SK-N-SH (cell line): ENCODE results near the gene LARGE2. TPM values are rescaled to one million over a fixed set of nuclear protein-coding genes. Genes with fewer than 3 reads are reported as not detected.

Experiments
- CTCF ChIA-PET: fragments of 300-600, 350-600 bp; formaldehyde crosslinking; extraction: SDS; loops from one replicate; lab custom pipeline; 2021; lab: Yijun Ruan, JAX
- POLR2A ChIA-PET: fragments of 350-600 bp; sonication (Branson Sonifier 250); formaldehyde crosslinking; extraction: SDS; loops from one replicate; lab custom pipeline; 2020; ENCODE audit warnings: antibody characterized with exemption, inconsistent platforms; lab: Yijun Ruan, JAX
- DNase-seq: peaks from one replicate; pipeline ENCODE4 v3.0.0; 2012
- H2AFZ ChIP-seq: fragments of 200-600 bp; sonication (generic); 2 replicates; pipeline ENCODE4 v1.8.1; 2016; ENCODE audit warnings: antibody characterized with exemption, mild to moderate bottlenecking, low read depth
- H3F3A ChIP-seq: fragments of 200-600 bp; sonication (generic); replicated peaks from 2 replicates; pipeline ENCODE3; 2016; ENCODE audit warnings: antibody characterized with exemption, mild to moderate bottlenecking; ENCODE audit not compliant: insufficient read depth
- H3K27ac ChIP-seq, 2 experiments: fragments of 200-500 bp in 1 of 2; fragments of 200-600 bp in 1 of 2; sonication (Bioruptor generic) in 1 of 2; sonication (generic), shearing (Covaris generic) in 1 of 2; 2 replicates each; pipeline versions ENCODE4 v1.5.1 to v1.6.1; 2014 to 2016; ENCODE audit warnings: low read depth in 2 of 2, inconsistent platforms in 1 of 2, low read length in 1 of 2, mild to moderate bottlenecking in 1 of 2, mixed read lengths in 1 of 2
- H3K27me3 ChIP-seq: fragments of 200-600 bp; sonication (generic), shearing (Covaris generic); 2 replicates; pipeline ENCODE4 v1.6.1; 2016; ENCODE audit warnings: mixed run types; ENCODE audit not compliant: insufficient read depth
- H3K36me3 ChIP-seq, 2 experiments: fragments of 200-500 bp in 1 of 2; fragments of 200-600 bp in 1 of 2; sonication (Bioruptor generic) in 1 of 2; sonication (generic) in 1 of 2; replicated peaks in 1 of 2; 2 replicates each; pipeline versions ENCODE3 to v1.5.1; 2014 to 2016; ENCODE audit warnings: low read length in 1 of 2, mild to moderate bottlenecking in 1 of 2; ENCODE audit not compliant: insufficient read depth in 2 of 2, control insufficient read depth in 1 of 2
- H3K4me1 ChIP-seq, 2 experiments: fragments of 200-500 bp in 1 of 2; fragments of 200-600 bp in 1 of 2; sonication (Bioruptor generic) in 1 of 2; sonication (generic), shearing (Covaris generic) in 1 of 2; 2 replicates each; pipeline versions ENCODE4 v1.5.1 to v1.6.1; 2014 to 2016; ENCODE audit warnings: low read depth in 1 of 2, low read length in 1 of 2, mixed run types in 1 of 2; ENCODE audit not compliant: insufficient read depth in 2 of 2, control insufficient read depth in 1 of 2
- H3K4me2 ChIP-seq: fragments of 200-600 bp; sonication (generic), shearing (Covaris generic); 2 replicates; pipeline ENCODE4 v1.6.1; 2017; ENCODE audit warnings: mixed run types
- H3K4me3 ChIP-seq, 2 experiments: fragments of 200-500 bp in 1 of 2; fragments of 200-600 bp in 1 of 2; sonication (Bioruptor generic) in 1 of 2; sonication (generic), shearing (Covaris generic) in 1 of 2; 2 replicates each; pipeline versions ENCODE4 v1.5.1 to v1.8.1; 2014 to 2016; ENCODE audit warnings: low read depth in 2 of 2, inconsistent platforms in 1 of 2, low read length in 1 of 2, mild to moderate bottlenecking in 1 of 2, mixed read lengths in 1 of 2, moderate library complexity in 1 of 2
- H3K79me2 ChIP-seq: fragments of 200-600 bp; sonication (generic); 2 replicates; pipeline ENCODE4 v1.8.1; 2017; ENCODE audit warnings: mild to moderate bottlenecking; ENCODE audit not compliant: insufficient read depth
- H3K9ac ChIP-seq: fragments of 200-600 bp; sonication (generic); 2 replicates; pipeline ENCODE4 v1.6.1; 2017; ENCODE audit warnings: mixed run types
- H3K9me2 ChIP-seq: fragments of 200-600 bp; sonication (generic); 2 replicates; pipeline ENCODE4 v1.6.1; 2017; ENCODE audit warnings: mixed run types
- H3K9me3 ChIP-seq: fragments of 200-600 bp; sonication (generic); 2 replicates; pipeline ENCODE4 v1.6.1; 2017; ENCODE audit warnings: mixed run types, mild to moderate bottlenecking, moderate library complexity
- H4K20me1 ChIP-seq: fragments of 200-600 bp; sonication (generic); 2 replicates; pipeline ENCODE4 v1.6.1; 2017; ENCODE audit warnings: mild to moderate bottlenecking, mixed run types; ENCODE audit not compliant: insufficient read depth
- ELF1 ChIP-seq: IDR thresholded peaks from 2 replicates; pipeline ENCODE4 v1.4.0; 2012
- FOXM1 ChIP-seq: IDR thresholded peaks from 2 replicates; pipeline ENCODE4 v1.4.0; 2012; ENCODE audit warnings: low read depth, mild to moderate bottlenecking
- JUND ChIP-seq: IDR thresholded peaks from 2 replicates; pipeline ENCODE4 v1.4.0; 2012
- NRF1 ChIP-seq: IDR thresholded peaks from 2 replicates; pipeline ENCODE4 v1.6.1; 2012; ENCODE audit warnings: low read depth, mild to moderate bottlenecking, low read length
- POLR2AphosphoS5 ChIP-seq: IDR thresholded peaks from 2 replicates; pipeline ENCODE4 v1.6.1; 2012; ENCODE audit warnings: low read depth, low read length
- SMC3 ChIP-seq: IDR thresholded peaks from 2 replicates; pipeline ENCODE4 v1.6.1; 2012; ENCODE audit warnings: low read depth, low read length, improper control_type of control experiment
- USF2 ChIP-seq: fragments of 150-350 bp; IDR thresholded peaks from 2 replicates; pipeline ENCODE4 v1.6.1; 2017; ENCODE audit warnings: antibody characterized with exemption, low read length, low read depth, borderline replicate concordance
- ZBTB33 ChIP-seq: IDR thresholded peaks from 2 replicates; pipeline ENCODE4 v1.4.0; 2012; ENCODE audit warnings: low read depth, borderline replicate concordance
- WGBS: methylation state at CpG from one replicate; pipeline ENCODE4 v1.1.6; 2017; ENCODE audit warnings: low lambda C conversion rate; 5-methylcytosine and 5-hydroxymethylcytosine counted together
- polyA plus RNA-seq, 3 experiments: library from polyadenylated mRNA; depleted of rRNA; stranded (reverse); fragments of >200 nt; gene quantifications; 2 replicates each; pipeline ENCODE4 v1.2.3, GENCODE V29; 2012
- TF ChIP-seq, protein P1 (sequence below): fragments of 150-350 bp; IDR thresholded peaks from 2 replicates; pipeline ENCODE4 v1.6.1; 2016; ENCODE audit warnings: mild to moderate bottlenecking, low read depth, low read length
- TF ChIP-seq, protein P2 (sequence below): IDR thresholded peaks from 2 replicates; pipeline ENCODE4 v1.4.0; 2012; ENCODE audit warnings: low read depth

The LARGE2 gene
- polyA plus RNA-seq, 1 of the 3 experiments (the other 2 are of a cell fraction), result 2.4 TPM

GRCh38 chr11:45939836-45940235 lies 17.4 kb downstream of the LARGE2 start (continued):
- TF ChIP-seq NRF1 (no peak), SMC3 (no peak), FOXM1 (no peak)
- TF ChIP-seq, protein P1, sequence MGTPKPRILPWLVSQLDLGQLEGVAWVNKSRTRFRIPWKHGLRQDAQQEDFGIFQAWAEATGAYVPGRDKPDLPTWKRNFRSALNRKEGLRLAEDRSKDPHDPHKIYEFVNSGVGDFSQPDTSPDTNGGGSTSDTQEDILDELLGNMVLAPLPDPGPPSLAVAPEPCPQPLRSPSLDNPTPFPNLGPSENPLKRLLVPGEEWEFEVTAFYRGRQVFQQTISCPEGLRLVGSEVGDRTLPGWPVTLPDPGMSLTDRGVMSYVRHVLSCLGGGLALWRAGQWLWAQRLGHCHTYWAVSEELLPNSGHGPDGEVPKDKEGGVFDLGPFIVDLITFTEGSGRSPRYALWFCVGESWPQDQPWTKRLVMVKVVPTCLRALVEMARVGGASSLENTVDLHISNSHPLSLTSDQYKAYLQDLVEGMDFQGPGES, result no peak

DNA sequence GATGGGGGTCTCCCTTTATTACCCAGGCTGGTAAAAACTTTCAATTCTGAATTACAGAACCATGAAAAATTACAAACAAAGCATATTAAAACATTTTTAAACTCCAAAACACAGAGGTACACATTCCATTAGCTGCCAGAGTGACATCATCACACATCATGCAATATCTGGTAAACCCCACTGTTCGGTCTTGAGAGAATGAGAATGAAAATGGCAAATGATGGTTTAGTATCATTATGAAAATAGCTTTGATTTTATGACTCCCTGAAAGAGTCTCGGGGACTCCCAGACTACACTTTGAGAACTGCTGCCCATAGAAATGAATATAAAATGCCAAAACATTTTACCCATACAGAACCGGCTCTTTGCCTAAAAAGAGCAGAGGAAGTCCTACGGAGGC lies 18.8 kb downstream of the LARGE2 start:
- H4K20me1 ChIP-seq, result no peaks in the 10 kb centered on the region
- no peak overlapping the region for H3K27ac ChIP-seq
- ChIA-PET CTCF (interaction anchor here (1.6 to 1.8 kb wide), 2 partner anchors 23 to 66 kb away, joined by 8 read pairs; no protein-coding TSS in a partner anchor), POLR2A (no interaction called here)
- WGBS, result 100% methylated on average over 4 of the region's 4 CpGs
- no peak overlapping the region for H3K4me2 ChIP-seq
- no peak overlapping the region for H2AFZ ChIP-seq
- H3K36me3 ChIP-seq, result peaks cover 30 to 50% of the 10 kb centered on the region in 2 experiments
- no peak overlapping the region for H3K9ac ChIP-seq
- H3K4me3 ChIP-seq, result no peak overlapping the region
- no peaks in the 10 kb centered on the region for H3K79me2 ChIP-seq
- H3K4me1 ChIP-seq, result no peaks in the 10 kb centered on the region
- no peaks in the 10 kb centered on the region for H3F3A ChIP-seq
- no peaks in the 10 kb centered on the region for H3K9me2 ChIP-seq
- no peaks in the 10 kb centered on the region for H3K27me3 ChIP-seq
- DNase-seq, result no peak
- H3K9me3 ChIP-seq, result no peaks in the 10 kb centered on the region
- TF ChIP-seq ELF1 (no peak), ZBTB33 (no peak), USF2 (no peak), JUND (no peak), POLR2AphosphoS5 (no peak)
- TF ChIP-seq, protein P2, sequence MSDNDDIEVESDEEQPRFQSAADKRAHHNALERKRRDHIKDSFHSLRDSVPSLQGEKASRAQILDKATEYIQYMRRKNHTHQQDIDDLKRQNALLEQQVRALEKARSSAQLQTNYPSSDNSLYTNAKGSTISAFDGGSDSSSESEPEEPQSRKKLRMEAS, result no peak
- TF ChIP-seq, protein P1, result no peak
